OCI-LY7 (cell line): Measurements from ENCODE around the gene FTO.

Experiments used
- EZH2phosphoT487 ChIP-seq: fragments of 200-600 bp; sonication (generic); IDR thresholded peaks from 2 replicates; pipeline ENCODE4 v1.6.1; 2018; ENCODE audit warnings: low read depth, borderline replicate concordance, mild to moderate bottlenecking, mixed run types, antibody characterized with exemption, low read length, moderate library complexity, mixed read lengths
- TF ChIP-seq, protein P1 (sequence below): fragments of 200-600 bp; sonication (generic); conservative IDR thresholded peaks from 2 replicates; pipeline ENCODE4 v1.5.1; 2014; ENCODE audit warnings: mild to moderate bottlenecking, antibody characterized with exemption, low read length, moderate library complexity, mixed read lengths

DNA sequence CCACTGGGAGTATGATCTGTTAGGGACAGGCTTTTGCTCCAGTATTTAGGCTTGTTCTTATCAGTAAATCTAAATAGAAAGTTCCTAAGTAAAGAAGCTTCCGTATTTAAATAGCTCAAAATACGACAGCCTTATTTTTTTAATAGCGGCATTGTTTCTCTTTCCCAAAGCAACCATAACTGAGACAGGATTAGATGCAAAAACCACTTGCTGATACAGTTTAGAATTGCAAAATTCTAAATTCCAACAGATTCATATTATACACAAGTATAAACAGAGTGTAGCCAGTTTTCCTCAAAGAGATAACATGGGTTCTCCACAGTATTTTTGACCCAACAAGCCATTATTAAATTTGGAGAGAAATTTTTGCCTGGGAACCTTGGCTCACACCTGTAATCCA lies 276.7 kb downstream of the FTO start:
- TF ChIP-seq, protein P1, sequence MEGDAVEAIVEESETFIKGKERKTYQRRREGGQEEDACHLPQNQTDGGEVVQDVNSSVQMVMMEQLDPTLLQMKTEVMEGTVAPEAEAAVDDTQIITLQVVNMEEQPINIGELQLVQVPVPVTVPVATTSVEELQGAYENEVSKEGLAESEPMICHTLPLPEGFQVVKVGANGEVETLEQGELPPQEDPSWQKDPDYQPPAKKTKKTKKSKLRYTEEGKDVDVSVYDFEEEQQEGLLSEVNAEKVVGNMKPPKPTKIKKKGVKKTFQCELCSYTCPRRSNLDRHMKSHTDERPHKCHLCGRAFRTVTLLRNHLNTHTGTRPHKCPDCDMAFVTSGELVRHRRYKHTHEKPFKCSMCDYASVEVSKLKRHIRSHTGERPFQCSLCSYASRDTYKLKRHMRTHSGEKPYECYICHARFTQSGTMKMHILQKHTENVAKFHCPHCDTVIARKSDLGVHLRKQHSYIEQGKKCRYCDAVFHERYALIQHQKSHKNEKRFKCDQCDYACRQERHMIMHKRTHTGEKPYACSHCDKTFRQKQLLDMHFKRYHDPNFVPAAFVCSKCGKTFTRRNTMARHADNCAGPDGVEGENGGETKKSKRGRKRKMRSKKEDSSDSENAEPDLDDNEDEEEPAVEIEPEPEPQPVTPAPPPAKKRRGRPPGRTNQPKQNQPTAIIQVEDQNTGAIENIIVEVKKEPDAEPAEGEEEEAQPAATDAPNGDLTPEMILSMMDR = no peak
- TF ChIP-seq EZH2phosphoT487 = no peak
